ENCODE results near the gene MLPH. TPM values are rescaled to one million over a fixed set of nuclear protein-coding genes. Genes with fewer than 3 reads are reported as not detected.

The MLPH gene
- total and polyA plus RNA-seq, 2 experiments from 2014 or later: 8.1 to 10.8 TPM

GRCh38 chr2:237577458-237577857 is 90.4 kb downstream of the MLPH start:
- H3K79me2 ChIP-seq (ENCODE audit: insufficient read depth): no peaks in the 10 kb centered on the region
- no peaks in the 10 kb centered on the region for H3F3A ChIP-seq (ENCODE audit: insufficient read depth)
- TF ChIP-seq EZH2 (IDR thresholded peaks at IDR 0.05; ENCODE audit: insufficient read depth, poor library complexity, severe bottlenecking): no peak
- TF ChIP-seq EZH2phosphoT487 (IDR thresholded peaks at IDR 0.05; ENCODE audit: insufficient read depth, low read depth): no peak
- peaks cover 1% of the 10 kb centered on the region for H3K4me1 ChIP-seq (ENCODE audit: insufficient read depth)
- no peaks in the 10 kb centered on the region for H4K20me1 ChIP-seq (ENCODE audit: insufficient read depth)
- H3K36me3 ChIP-seq (ENCODE audit: low read depth): no peaks in the 10 kb centered on the region
- no peaks in the 10 kb centered on the region for H3K9me3 ChIP-seq (ENCODE audit: low read depth)
- no peaks in the 10 kb centered on the region for H3K9me2 ChIP-seq (ENCODE audit: insufficient read depth)
- no peak overlapping the region for H3K27ac ChIP-seq
- in situ Hi-C loops (cut with MboI): loop anchor here (25.0 kb wide), 1 partner anchor 685 kb away; no protein-coding TSS in a partner anchor
- no peak overlapping the region for H3K4me2 ChIP-seq (ENCODE audit: unreplicated experiment)
- no peak overlapping the region for H3K4me3 ChIP-seq
- H3K9ac ChIP-seq: no peak overlapping the region
- WGBS, 2 experiments (ENCODE audit: low coverage in 1 of 2, low lambda C conversion rate in 2 of 2, missing lambda C conversion rate in 2 of 2): 86 to 89% methylated on average over 10 of the region's 10 CpGs
- no peak overlapping the region for H2AFZ ChIP-seq
- no peaks in the 10 kb centered on the region for H3K27me3 ChIP-seq (replicated peaks; ENCODE audit: insufficient read depth)
- no peak for DNase-seq

GRCh38 chr2:237577956-237578870 is 91.2 kb downstream of the MLPH start:
- WGBS, 2 experiments (ENCODE audit: low coverage in 1 of 2, low lambda C conversion rate in 2 of 2, missing lambda C conversion rate in 2 of 2): 88 to 90% methylated on average over 26 of the region's 26 CpGs
- no peaks in the 10 kb centered on the region for H3K9me2 ChIP-seq (ENCODE audit: insufficient read depth)
- H3K36me3 ChIP-seq (ENCODE audit: low read depth): no peaks in the 10 kb centered on the region
- no peaks in the 10 kb centered on the region for H3K79me2 ChIP-seq (ENCODE audit: insufficient read depth)
- H3F3A ChIP-seq (ENCODE audit: insufficient read depth): no peaks in the 10 kb centered on the region
- no peak overlapping the region for H3K9ac ChIP-seq
- H3K9me3 ChIP-seq (ENCODE audit: low read depth): no peaks in the 10 kb centered on the region
- no peaks in the 10 kb centered on the region for H3K4me1 ChIP-seq (ENCODE audit: insufficient read depth)
- no peak overlapping the region for H3K4me2 ChIP-seq (ENCODE audit: unreplicated experiment)
- no peaks in the 10 kb centered on the region for H3K27me3 ChIP-seq (replicated peaks; ENCODE audit: insufficient read depth)
- H2AFZ ChIP-seq: no peak overlapping the region
- no peaks in the 10 kb centered on the region for H4K20me1 ChIP-seq (ENCODE audit: insufficient read depth)
- no peak for TF ChIP-seq EZH2phosphoT487 (IDR thresholded peaks at IDR 0.05; ENCODE audit: insufficient read depth, low read depth)
- no peak for TF ChIP-seq EZH2 (IDR thresholded peaks at IDR 0.05; ENCODE audit: insufficient read depth, poor library complexity, severe bottlenecking)
- no peak overlapping the region for H3K27ac ChIP-seq
- in situ Hi-C loops (cut with MboI): loop anchor here (25.0 kb wide), 1 partner anchor 684 kb away; no protein-coding TSS in a partner anchor
- no peak overlapping the region for H3K4me3 ChIP-seq
- DNase-seq: no peak

- Histone ChIP-seq H3K9ac (peak overlapping the region; percentile 26; the same call in 1 of the 2 replicates), H3K4me1 (ENCODE audit: insufficient read depth) (no peaks in the 10 kb centered on the region), H3K36me3 (ENCODE audit: low read depth) (no peaks in the 10 kb centered on the region), H3K27ac (no peak overlapping the region), H3K79me2 (ENCODE audit: insufficient read depth) (no peaks in the 10 kb centered on the region), H4K20me1 (ENCODE audit: insufficient read depth) (no peaks in the 10 kb centered on the region), H3K9me2 (ENCODE audit: insufficient read depth) (no peaks in the 10 kb centered on the region), H3F3A (ENCODE audit: insufficient read depth) (no peaks in the 10 kb centered on the region), H3K27me3 (replicated peaks; ENCODE audit: insufficient read depth) (no peaks in the 10 kb centered on the region), H3K9me3 (ENCODE audit: low read depth) (no peaks in the 10 kb centered on the region), H2AFZ (peak overlapping the region; percentile 72; the same call in 1 of the 2 replicates), H3K4me2 (ENCODE audit: unreplicated experiment) (peak overlapping the region; percentile 55), H3K4me3 (peak overlapping the region; percentile 56)
- 21 to 24% methylated on average over 6 of the region's 6 CpGs for WGBS, 2 experiments (ENCODE audit: low coverage in 1 of 2, low lambda C conversion rate in 2 of 2, missing lambda C conversion rate in 2 of 2)
- no peak for TF ChIP-seq EZH2 (IDR thresholded peaks at IDR 0.05; ENCODE audit: insufficient read depth, poor library complexity, severe bottlenecking)
- no peak for TF ChIP-seq EZH2phosphoT487 (IDR thresholded peaks at IDR 0.05; ENCODE audit: insufficient read depth, low read depth)
- in situ Hi-C loops (cut with MboI): loop anchor here (10.0 to 25.0 kb wide), 2 partner anchors 163 to 681 kb away; no protein-coding TSS in a partner anchor
- DNase-seq: no peak
Observed at GRCh38 chr2:237581326-237581725, 94.3 kb downstream of the MLPH start.

GRCh38 chr2:237581751-237582746 is 95.0 kb downstream of the MLPH start:
- peak overlapping the region; percentile 72 for H2AFZ ChIP-seq
- H3K27ac ChIP-seq: no peak overlapping the region
- peak overlapping the region; percentile 26; the same call in 1 of the 2 replicates for H3K9ac ChIP-seq
- H3K4me2 ChIP-seq (ENCODE audit: unreplicated experiment): peak overlapping the region; percentile 55
- H3K9me2 ChIP-seq (ENCODE audit: insufficient read depth): no peaks in the 10 kb centered on the region
- no peaks in the 10 kb centered on the region for H3K9me3 ChIP-seq (ENCODE audit: low read depth)
- no peaks in the 10 kb centered on the region for H3F3A ChIP-seq (ENCODE audit: insufficient read depth)
- no peaks in the 10 kb centered on the region for H4K20me1 ChIP-seq (ENCODE audit: insufficient read depth)
- in situ Hi-C loops (cut with MboI): loop anchor here (10.0 to 25.0 kb wide), 2 partner anchors 163 to 680 kb away; no protein-coding TSS in a partner anchor
- DNase-seq: peak; percentile 73
- H3K4me1 ChIP-seq (ENCODE audit: insufficient read depth): no peaks in the 10 kb centered on the region
- H3K79me2 ChIP-seq (ENCODE audit: insufficient read depth): no peaks in the 10 kb centered on the region
- H3K27me3 ChIP-seq (replicated peaks; ENCODE audit: insufficient read depth): no peaks in the 10 kb centered on the region
- H3K4me3 ChIP-seq: peak overlapping the region; percentile 56
- no peaks in the 10 kb centered on the region for H3K36me3 ChIP-seq (ENCODE audit: low read depth)
- TF ChIP-seq EZH2 (IDR thresholded peaks at IDR 0.05; ENCODE audit: insufficient read depth, poor library complexity, severe bottlenecking) (no peak), EZH2phosphoT487 (IDR thresholded peaks at IDR 0.05; ENCODE audit: insufficient read depth, low read depth) (no peak)
- WGBS, 2 experiments (ENCODE audit: low coverage in 1 of 2, low lambda C conversion rate in 2 of 2, missing lambda C conversion rate in 2 of 2): 21 to 23% methylated on average over 25 of the region's 25 CpGs

All from GM23248 (cell line).